BE2C (cell line): ENCODE measurements around the gene KCTD20.

ENCODE experiments used
- DNase-seq: peaks from one replicate; pipeline ENCODE4 v3.0.0-alpha.2; 2020
- H3K27me3 ChIP-seq: fragments of 250-450 bp; sonication (Bioruptor Pico); 2 replicates; pipeline ENCODE4 v1.5.1; 2020; ENCODE audit warnings: mild to moderate bottlenecking
- H3K36me3 ChIP-seq: fragments of 250-450 bp; sonication (Bioruptor Pico); 2 replicates; pipeline ENCODE4 v1.5.1; 2020; ENCODE audit warnings: mild to moderate bottlenecking
- H3K4me1 ChIP-seq: fragments of 250-450 bp; sonication (Bioruptor Pico); 2 replicates; pipeline ENCODE4 v1.5.1; 2020
- H3K4me3 ChIP-seq: 2 replicates; pipeline ENCODE4 v1.5.1; 2011; ENCODE audit warnings: low read depth, low read length
- H3K9me3 ChIP-seq: fragments of 250-450 bp; sonication (Bioruptor Pico); 2 replicates; pipeline ENCODE4 v1.5.1; 2020
- CTCF ChIP-seq: IDR thresholded peaks from 2 replicates; pipeline ENCODE4 v1.5.1; 2012; ENCODE audit warnings: mild to moderate bottlenecking, low read depth, low read length

KCTD20 gene

GRCh38 chr6:36414481-36414880, 28.3 kb upstream of the KCTD20 start:
- no peak for DNase-seq
- Histone ChIP-seq H3K4me1 (peaks cover 4% of the 10 kb centered on the region; the same call in 1 of the 2 replicates), H3K4me3 (no peak overlapping the region), H3K27me3 (no peaks in the 10 kb centered on the region), H3K36me3 (no peaks in the 10 kb centered on the region), H3K9me3 (no peaks in the 10 kb centered on the region; the same call in 1 of the 2 replicates)
- no peak for TF ChIP-seq CTCF

GRCh38 chr6:36418558-36418957, 24.2 kb upstream of the KCTD20 start:
- TF ChIP-seq CTCF, result no peak
- Histone ChIP-seq H3K4me1 (peaks cover 5% of the 10 kb centered on the region), H3K4me3 (no peak overlapping the region), H3K9me3 (no peaks in the 10 kb centered on the region; the same call in 1 of the 2 replicates), H3K36me3 (no peaks in the 10 kb centered on the region), H3K27me3 (no peaks in the 10 kb centered on the region)
- peak; percentile 36 for DNase-seq

- H3K9me3 ChIP-seq, result no peaks in the 10 kb centered on the region
- no peaks in the 10 kb centered on the region for H3K36me3 ChIP-seq
- no peak for DNase-seq
Observed at GRCh38 chr6:36419310-36419709, 23.5 kb upstream of the KCTD20 start.

GRCh38 chr6:36422714-36423100, 20.1 kb upstream of the KCTD20 start:
- H3K4me3 ChIP-seq, result peak overlapping the region; percentile 67

More at GRCh38 chr6:36419310-36419709, 23.5 kb upstream of the KCTD20 start:
- TF ChIP-seq CTCF, result no peak
- Histone ChIP-seq H3K4me1 (peaks cover 10% of the 10 kb centered on the region), H3K4me3 (no peak overlapping the region), H3K27me3 (no peaks in the 10 kb centered on the region)

GRCh38 chr6:36423101-36423824, 19.5 kb upstream of the KCTD20 start:
- peak; percentile 99 for DNase-seq
- Histone ChIP-seq H3K9me3 (no peaks in the 10 kb centered on the region), H3K27me3 (no peaks in the 10 kb centered on the region), H3K36me3 (no peaks in the 10 kb centered on the region), H3K4me1 (peaks cover 14% of the 10 kb centered on the region), H3K4me3 (peak overlapping the region; percentile 67)
- peak; percentile 68 for TF ChIP-seq CTCF

More at GRCh38 chr6:36422714-36423100, 20.1 kb upstream of the KCTD20 start:
- Histone ChIP-seq H3K4me1 (peaks cover 11% of the 10 kb centered on the region), H3K27me3 (no peaks in the 10 kb centered on the region), H3K36me3 (no peaks in the 10 kb centered on the region), H3K9me3 (no peaks in the 10 kb centered on the region)
- no peak for DNase-seq
- TF ChIP-seq CTCF, result no peak

GRCh38 chr6:36426622-36427021, 16.2 kb upstream of the KCTD20 start:
- DNase-seq, result no peak
- Histone ChIP-seq H3K4me1 (peaks cover 10% of the 10 kb centered on the region), H3K36me3 (no peaks in the 10 kb centered on the region), H3K9me3 (no peaks in the 10 kb centered on the region), H3K27me3 (no peaks in the 10 kb centered on the region), H3K4me3 (no peak overlapping the region)
- TF ChIP-seq CTCF, result no peak
